Measurements from ENCODE around the gene PARVG.
A peak's percentile ranks its signal among the peaks of the same experiment; 100 is the strongest.

The PARVG gene

DNA sequence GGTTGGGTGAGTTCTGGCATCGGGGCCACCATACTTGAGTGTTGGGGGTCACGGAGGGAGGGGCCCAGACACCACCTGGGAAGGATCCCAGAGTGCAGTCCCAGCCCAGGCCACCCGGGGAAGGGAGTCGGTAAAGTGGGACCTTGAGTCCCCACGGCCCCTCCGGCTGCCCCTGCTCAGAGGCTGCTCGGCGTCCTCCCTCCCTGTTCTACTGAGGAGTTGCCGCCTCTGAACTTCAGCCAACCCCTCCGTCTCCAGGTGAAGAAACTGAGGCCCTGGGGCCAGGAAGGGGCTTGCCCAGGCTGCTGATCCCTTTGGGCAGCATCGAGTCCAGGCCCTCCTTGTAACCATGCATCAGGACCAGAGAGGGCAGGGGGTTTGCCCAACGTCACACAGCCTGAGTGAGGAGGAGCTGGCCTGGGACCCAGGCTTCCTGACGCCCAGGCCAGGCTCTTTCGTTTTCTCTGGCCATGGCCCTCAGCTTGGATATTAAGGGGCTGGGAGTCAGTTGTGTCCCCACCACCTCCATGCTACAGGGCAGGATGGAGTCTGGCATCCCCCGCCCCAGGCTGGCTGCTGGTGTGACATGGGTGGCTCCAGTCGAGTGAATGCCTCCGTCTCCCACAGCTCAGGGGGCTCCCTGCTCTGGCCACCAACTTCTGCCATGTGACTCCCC, 1.3 kb downstream of the PARVG start:
- no peak for DNase-seq

DNA sequence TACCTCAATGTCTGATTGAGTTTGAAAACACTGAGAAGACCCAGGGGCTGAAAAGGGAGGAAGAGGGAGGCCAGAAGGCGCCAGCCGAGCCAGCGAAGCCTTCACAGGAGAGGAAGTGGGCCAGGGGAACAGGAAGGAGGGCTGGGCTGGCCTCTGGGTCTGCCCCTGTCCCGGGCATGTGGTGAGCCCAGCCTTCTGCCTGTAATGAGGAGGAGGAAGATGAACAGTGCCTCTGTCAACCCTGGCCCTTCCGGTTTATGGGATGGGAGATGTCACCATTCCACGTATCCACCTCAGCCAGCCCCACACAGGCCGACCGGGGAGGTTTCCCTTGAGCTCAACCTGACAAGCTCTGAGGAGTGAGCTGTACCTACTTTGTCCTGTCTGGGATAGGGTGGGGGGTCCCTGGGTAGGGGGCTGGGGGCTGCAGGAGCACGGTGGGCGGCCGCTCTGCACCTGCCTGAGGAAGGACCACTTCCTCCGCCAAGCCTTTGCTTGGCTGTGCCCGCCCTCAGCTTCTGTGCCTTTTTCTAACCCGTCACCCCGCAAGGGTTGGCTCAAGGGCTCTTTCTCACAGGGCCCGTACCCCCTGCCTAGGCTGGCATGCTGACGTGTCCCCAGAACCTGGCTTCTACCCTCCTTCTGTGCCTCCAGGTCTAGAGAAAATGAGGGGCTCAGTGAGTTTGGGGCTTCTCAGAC, 2.0 kb downstream of the PARVG start:
- DNase-seq = no peak

DNA sequence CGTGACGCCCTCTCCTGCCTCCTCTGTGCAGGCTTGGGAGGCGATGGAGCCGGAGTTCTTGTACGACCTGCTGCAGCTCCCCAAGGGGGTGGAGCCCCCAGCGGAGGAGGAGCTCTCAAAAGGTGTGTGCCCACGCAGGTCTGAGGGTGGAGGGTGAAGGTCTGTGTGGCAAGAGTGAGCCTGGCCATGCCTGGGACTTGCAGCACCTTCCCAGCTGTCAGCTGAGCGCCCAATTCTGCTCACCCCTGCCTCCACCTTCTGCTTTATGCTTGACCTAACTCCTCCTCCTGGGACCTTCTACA, 2.5 kb downstream of the PARVG start:
- no peak for DNase-seq

DNA sequence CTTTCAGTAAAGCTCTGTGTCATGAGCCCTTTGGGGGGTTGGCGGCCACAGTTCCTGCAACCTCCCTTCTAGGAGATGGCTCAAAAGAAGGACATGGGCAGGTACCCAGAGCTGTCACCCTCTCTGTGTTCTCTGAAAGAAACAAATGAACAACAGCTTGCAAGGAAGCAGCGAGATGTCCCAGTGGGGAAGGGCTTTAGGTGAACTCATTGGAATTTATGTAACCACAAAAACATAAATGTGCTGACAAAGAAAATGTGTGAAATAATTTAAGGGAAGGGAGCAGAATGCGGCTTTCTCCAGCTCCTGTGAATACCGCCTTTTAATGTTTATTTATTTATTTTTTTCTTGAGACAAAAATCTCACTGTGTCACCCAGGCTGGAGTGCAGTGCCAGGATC, 3.3 kb downstream of the PARVG start:
- no peak for DNase-seq

DNA sequence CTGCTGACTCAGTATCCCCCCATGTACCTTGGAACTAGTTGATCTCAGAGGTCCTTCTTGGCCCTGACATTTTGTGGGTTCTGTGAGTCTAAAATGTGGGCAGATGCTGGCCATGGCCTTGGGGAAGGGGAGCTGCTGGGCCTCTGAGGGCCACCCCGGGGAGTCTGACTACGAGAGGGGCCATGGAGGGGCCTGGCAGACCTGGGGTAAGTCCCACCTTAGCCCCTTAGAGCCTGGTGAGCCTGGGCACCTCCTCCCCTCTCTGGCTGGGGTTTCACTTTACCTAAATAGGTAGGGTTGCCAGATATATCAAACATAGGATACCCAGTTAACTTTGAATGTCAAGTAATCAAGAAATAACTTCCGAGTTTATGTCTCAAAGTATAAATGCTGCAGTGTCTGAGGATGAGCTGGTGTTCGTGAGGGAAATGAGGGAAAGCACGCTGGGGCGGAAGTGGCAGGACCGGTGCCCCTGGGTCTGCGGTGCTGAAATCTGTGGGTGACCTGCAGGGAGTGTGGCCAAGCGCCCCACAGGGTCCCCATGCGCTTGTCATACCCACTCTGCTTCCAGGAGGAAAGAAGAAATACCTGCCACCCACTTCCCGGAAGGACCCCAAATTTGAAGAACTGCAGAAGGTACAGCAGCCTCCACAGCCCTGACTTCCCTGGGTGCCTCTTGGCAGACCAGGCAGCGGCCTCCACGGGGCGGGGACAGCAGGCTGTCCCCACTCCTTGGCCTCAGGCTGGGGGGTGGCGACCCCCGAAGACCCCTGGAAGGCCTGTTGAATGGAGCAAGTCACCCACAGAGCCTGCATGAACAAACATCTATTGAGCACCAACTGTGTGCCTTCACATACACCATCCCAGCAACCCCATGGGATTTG, 4.8 kb downstream of the PARVG start:
- no peak for DNase-seq

DNA sequence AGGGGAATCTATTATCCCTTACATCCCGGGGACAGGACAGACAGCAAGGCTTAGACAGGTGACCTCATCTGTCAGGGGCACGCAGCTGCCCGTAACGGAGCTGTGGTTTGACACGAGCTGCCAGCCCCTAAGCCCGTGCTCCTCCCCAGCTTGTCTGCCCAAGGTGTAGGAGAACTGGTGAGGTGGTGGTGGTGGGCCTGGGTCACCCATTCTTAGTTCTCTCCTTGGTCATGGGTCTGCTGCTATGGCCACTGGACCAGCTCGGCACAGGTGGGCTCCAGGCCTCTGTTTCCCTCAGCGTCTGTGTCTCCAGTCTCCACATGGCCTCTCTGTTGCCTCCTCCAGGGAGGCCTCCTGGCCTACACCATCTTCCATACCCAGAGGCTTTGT, 5.4 kb downstream of the PARVG start:
- DNase-seq = no peak

DNA sequence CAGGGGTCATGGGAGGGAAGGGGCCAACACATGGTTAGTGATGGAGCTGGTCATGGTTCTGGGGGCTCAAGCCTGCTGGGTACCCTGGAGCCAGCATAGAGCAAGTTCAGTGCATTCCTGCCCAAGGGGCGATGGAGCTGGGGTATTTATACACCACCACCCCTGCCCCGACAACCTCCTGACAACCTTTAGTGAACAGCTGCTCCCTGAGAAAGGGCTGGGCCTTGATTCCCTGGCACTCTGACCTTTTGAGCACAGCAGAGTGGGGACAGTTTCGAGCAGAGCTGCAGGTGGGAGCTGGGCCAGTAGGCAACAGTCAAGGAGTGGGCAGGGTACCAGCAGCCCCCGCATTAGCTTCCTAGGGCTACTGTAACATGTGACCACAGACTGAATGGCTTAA, 6.0 kb downstream of the PARVG start:
- DNase-seq = no peak

DNA sequence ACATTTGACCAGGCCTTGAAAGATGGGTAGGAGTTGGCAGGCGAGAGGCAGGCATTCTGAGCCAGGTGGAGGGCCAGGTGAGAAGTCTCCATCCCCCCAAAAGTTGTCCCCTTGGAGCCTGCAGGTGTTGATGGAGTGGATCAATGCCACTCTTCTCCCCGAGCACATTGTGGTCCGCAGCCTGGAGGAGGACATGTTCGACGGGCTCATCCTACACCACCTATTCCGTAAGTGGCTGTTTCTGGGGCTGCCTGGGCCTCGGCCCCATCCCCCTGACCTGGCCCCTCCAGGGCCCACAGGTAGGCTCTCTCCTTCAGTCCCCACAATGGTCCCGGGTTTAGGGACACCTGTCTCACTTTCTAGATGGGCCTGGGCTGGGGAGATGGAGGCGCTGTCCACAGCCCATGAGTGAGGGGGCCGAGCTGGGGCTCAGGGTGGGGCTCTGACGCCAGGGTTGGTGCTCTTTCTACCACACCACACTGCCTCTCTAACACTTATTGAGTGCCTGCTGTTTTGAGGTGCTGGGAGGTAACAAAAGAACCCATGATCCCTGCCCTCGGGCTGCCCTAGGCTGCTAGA, 7.0 kb downstream of the PARVG start:
- no peak for DNase-seq

DNA sequence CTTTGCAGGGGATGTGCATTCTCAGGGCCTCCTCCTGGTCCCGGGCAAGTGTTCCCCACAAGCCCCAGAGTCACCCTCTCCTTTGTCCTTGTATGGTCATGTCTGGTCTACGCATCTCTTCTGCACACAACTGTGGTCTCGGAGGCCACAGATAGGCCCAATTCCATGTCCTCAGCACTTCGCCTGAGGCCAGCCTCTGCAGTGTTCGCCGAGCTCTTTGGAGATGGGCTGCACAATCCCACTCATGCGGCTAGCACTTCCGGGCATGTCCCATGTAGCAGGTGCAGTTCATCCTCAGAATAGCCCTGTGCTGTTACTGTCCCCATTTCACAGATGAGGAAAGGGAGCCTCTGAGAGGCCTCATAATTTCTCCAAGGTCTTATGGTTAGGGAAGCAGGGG, 7.6 kb downstream of the PARVG start:
- DNase-seq = no peak

DNA sequence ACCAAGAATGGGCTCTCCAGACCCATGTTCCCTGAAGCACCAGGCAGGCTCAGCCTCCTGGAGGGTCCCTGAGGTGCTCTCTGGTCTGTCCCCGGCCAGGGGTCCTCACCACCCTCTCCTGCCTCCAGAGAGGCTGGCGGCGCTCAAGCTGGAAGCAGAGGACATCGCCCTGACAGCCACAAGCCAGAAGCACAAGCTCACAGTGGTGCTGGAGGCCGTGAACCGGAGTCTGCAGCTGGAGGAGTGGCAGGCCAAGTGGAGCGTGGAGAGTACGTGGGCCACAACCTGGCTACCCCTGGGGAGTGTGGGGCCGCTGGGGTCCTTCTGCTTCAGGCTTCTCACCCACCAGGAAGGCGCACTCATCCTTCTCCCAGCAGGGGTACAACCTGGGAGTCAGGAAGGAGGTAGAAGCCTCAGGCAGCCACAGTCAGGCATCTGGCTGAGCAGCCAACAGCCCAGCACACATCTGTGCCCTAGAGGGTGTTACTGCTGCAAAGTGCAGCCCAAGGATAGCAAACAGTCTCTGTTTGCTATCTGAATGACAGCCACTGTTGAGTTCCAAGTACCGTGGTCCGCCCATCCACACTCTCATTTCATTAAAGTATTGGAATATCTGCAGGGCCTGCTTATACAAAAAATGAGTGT, 8.4 kb downstream of the PARVG start:
- DNase-seq = no peak

DNA sequence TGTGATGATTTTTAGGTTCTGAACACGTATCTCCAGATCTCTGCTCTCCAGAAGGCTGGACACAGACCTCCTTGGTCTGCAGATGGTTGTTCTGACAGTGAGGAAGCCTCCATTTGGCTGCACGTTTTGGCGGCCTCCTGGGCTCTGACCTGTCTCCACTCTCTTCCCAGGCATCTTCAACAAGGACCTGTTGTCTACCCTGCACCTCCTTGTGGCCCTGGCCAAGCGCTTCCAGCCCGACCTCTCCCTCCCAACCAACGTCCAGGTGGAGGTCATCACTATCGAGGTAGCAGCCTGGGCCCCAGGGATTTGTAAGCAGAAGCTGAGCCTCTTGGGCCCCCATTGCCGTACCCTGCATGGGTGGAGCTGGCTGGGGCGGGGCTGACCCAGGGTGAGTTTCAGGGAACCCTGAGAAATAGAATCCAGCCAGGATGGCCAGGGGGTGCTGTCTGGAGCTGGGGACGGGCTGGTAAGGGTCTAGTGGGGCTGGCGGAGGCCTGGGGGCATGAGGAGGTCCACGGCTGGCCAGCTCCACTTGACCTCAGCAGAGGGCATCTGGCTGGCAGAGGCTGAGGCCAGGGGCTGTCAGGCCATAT, 9.8 kb downstream of the PARVG start:
- no peak for DNase-seq

DNA sequence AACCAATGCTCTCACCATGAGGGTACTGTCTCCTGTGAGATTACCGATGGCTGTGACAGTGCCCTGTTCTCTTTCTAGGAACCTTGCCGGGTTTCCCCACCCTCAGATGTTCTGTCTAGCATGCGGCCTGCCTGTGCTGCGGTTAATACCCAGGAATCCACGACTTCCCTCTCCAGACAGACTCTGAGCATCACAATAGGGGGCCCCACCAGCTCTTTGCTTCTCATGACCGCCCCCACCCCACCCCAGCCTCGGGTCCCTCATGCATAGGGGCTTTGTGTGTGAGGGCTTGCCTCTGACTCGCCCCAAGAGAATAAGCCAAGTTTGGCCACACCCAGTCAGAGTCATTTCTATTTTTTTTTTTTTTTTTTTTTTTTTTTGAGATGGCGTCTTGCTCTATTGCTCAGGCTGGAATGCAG, 10.3 kb downstream of the PARVG start:
- DNase-seq = no peak

DNA sequence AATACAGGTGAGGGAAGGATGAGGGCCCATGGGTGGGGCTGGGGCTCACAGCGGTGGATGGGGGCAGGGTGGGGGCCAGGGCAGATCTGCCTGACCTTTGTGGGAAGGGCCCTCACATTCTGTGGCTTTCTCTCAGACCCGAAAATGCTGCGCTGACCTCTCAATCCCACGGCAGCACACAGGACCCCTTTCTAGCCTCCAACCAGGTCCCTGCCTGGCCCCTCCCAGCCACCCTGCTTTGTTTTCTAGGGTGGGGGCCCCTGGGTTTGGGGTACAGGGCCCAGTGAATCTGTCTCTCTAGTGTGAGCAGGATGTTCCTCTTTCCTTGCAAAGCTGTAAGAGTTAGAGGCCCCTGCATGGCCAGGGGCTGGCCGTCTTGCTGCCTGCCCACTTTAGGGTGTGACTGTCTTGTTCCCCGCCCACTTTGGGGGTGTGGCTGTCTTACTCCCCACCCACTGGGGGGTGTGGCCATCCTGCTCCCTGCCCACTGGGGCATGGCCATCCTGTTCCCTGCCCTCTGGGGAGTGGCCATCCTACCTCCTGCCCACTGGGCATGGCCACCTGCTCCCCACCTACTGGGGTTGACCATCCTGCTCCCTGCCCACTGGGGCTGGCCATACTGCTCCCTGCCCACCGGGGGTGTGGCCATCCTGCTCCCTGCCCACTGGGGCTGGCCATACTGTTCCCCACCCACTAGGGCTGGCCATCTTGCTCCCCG, 11.5 kb downstream of the PARVG start:
- DNase-seq = peak; percentile 35

DNA sequence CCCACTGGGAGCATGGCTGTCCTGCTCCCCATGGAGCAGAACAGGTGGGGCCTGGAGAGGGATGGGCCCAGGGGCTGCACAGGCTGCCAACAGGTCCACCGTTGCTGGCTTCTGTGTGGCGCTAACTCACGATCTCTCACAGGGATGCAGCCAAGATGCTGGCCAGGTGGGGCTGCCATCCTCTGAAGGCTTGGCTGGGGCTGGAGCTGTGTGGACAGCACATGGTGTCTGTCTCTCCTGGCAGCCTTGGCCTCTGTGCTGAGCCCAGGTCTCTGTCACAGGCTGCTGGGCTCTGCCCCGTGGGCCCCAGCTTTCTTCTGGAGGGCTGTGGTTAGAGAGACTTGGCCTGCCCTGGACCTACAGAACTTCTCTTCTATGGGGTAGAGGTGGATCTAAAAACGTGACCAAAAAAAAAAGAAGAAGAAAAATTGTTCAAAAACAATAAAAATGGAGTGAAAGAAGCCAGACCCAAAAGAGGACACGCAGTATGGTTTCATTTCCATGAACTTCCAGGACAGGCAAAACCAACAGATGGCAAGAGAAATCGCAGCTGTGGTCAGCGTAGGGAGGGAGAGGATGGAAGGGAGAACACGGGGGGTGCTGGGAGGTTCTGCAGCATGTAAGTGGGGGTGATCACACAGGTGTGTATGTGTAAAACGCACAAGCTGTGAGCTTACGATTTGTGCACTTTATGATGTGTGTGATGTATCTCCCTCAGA, 12.2 kb downstream of the PARVG start:
- DNase-seq = no peak

DNA sequence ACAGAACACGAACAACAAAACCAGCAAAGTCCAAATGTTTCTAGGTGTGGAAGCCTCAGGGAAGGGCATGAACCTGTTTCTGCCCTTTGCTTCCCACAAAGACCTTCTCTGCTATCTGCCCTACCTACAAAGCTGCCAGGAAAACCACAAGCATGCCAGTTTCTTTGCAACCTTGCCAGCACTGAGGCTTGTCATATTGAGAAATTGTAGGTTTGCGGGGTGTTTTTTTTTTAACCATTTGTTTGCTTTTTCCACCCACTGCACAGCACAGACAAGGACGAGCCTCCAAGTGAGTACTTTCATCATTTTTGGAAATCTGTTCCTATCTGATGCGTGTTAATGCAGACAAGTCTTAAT, 12.8 kb downstream of the PARVG start:
- DNase-seq = no peak

DNA sequence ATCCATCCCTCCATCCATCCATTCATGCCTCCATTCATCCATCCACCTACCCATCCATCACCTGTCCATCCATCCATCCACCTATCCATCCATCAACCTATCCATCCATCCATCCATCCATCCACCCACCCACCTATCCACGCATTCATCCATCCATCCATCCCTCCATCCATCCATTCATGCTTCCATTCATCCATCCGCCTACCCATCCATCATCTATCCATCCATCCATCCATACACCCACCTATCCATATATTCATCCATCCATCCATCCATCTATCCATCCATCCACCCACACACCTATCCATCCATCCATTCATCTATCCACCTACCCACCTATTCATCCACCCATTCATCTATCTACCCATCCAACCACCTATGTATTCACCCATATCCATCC, 13.8 kb downstream of the PARVG start:
- DNase-seq = no peak

DNA sequence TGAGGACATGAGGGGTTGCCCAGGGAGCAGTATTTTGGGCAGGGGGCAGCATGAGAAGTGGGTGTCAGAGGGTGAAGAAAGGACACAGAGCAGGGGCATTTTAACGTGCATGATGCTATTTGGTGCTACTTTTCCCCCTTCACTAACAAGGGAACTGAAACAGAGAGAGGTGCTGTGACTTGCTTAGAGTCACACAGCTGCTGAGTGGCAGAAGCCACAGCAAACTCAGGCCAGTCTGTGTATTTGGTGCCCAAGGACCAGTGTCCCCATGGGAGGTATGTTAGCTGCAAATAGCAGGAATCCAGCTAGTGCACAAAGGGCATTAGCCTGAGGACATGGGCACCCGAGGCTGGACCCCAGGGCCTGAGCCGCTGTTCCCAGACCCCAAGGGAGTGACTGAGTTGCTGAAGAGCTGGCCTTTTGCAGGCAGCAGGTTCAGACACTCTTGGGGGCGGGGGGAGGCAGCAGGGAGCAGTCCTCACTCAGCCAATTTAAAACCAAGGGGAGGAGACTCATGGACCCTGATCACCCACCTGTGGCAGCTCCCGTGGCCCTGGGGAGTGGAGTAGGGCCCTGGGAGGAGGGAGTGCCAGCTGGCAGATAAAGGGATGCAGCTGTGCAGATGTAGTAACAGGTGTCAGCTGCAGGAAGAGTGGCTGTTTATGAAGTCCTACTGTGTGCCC, 14.6 kb downstream of the PARVG start:
- DNase-seq = peak; percentile 22

DNA sequence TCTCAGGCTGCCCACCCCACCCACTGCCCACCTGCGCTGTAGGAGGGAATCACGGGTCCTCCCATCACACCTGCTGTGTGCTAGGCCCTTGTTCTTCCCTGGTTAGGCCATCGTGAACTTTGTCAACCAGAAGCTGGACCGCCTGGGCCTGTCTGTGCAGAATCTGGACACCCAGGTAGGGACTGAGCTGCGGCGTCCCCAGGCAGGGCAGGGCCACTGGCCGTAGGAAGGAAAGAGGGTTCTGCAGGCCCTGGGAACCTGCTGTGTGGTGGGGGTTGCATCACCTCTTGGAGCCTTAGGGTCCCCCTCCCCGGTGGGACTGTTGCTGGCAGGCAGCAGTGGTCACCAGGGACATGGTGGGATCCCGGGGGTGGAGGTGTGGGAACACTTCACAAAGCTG, 15.5 kb downstream of the PARVG start:
- DNase-seq = no peak

DNA sequence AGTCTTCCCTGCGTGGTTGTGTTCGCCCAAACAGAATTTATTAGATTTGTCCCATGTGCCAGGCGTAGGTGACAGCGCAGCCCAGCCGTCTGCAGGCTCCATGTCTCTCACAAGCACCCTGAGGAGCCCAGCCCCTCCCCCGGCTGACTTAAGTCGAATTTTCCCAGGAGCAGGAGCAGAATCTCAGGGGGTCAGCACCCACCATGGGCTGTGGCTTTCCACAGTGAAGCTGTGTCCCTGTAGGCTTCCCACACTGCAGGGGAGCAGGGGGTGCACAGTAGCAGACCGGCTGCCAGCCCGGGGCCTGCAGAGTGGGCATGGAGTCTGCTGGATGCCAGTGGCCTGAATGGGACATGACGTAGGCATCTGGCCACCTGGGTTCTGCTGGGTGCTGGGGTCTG, 16.0 kb downstream of the PARVG start:
- DNase-seq = no peak

DNA sequence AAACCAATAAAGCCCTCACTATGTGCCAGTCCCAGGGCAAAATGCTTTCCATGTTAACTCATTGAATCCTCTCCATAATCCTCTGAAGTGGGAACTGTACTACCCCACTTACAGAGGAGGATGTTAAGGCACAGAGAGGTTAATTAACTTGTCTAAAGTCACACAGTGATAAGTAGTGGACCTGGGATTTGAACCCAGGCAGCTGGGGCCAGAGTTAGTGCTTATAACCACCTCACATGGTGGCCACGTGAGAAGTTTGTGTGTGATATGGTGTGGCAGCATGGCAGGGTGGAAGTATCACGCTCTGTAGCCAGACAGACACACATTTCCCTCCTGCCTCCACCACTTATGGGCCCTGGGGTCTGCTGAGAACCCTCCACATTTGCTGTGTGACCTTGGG, 16.5 kb downstream of the PARVG start:
- no peak for DNase-seq

DNA sequence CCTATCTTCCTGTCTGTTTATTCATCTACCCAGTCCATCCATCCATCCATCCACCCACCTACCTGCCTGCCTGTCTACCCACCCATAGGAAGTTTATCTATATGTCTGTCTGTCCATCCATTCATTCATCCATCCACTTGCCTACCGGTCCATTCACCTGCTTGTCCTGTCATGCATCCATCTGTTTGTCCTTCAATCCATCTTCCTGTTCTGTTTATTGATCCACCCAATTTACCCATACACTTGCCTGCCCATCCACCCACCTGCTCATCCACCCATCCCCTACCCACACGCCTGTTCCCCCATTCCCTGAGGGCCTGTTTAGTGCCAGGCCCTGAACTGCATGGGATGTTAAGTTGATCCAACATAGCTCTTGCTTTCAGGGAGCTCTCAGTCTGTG, 18.4 kb downstream of the PARVG start:
- DNase-seq = no peak

All from NCI-H82 (cell line).